ENCODE measurements around the gene MATK. TPM values are rescaled to one million over a fixed set of nuclear protein-coding genes. Genes with fewer than 3 reads are reported as not detected.

MATK gene
- total RNA-seq, 1 experiment from 2014 or later = 28.3 TPM

DNA sequence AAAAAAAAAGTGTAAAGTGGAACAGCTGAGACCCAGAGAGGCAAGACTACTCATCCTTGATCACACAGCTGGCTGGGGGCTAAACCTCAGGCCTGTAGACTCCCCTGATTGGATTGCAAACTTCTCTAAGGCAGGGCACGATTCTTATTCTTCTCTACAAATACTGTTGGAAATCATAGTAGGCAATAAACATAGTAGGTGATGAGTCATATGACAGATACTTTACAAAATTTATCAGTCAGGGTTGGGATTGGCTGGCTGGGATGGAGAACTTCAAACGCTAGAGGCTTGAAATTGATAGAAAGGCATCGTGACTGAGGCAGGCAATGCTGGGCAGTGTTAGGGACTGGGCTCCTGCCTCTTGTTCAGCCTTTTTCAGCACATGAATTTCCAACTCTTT lies 5.9 kb upstream of the MATK start:
- CTCF ChIA-PET = interaction anchor here (1.9 kb wide), 1 partner anchor 9 kb away, joined by 6 read pairs; no protein-coding TSS in a partner anchor
- ATAC-seq = no peak
- H3K27me3 Mint-ChIP-seq (ENCODE audit: low read depth) = peaks cover 14% of the 10 kb centered on the region

DNA sequence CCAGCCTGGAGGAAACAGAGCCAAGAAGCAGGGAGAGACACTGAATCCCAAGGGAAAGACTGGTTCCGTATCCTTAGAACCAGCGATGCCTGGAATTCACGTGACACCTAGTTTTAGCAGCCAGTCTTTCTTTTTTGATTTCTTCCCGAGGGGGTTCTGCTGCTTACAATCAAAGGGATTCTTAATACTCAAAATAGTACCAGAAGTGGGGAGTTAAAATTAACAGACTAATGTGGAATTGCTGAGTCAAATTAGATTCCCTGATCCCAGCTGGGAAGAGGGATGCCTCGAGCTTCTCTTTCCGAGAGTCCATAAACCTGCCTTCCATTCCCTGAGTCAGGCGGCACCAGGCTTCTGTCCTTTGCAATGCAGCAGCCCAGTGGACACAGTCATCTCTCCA lies 4.8 kb upstream of the MATK start:
- POLR2A ChIA-PET = no interaction called here
- H3K4me3 Mint-ChIP-seq = no peak overlapping the region
- no peak for DNase-seq (ENCODE audit: low spot score)
- H3K4me1 Mint-ChIP-seq = no peaks in the 10 kb centered on the region
- peaks cover 20% of the 10 kb centered on the region for H3K27me3 Mint-ChIP-seq (ENCODE audit: low read depth)
- CTCF ChIA-PET = no interaction called here
- H3K9me3 Mint-ChIP-seq = peaks cover 3% of the 10 kb centered on the region; the same call in 1 of the 2 replicates
- H3K27ac Mint-ChIP-seq = no peak overlapping the region
- TF ChIP-seq ZNF219 (CRISPR knock-in tag; IDR thresholded peaks at IDR 0.05; ENCODE audit: borderline replicate concordance) = no peak
- TF ChIP-seq, protein P1, sequence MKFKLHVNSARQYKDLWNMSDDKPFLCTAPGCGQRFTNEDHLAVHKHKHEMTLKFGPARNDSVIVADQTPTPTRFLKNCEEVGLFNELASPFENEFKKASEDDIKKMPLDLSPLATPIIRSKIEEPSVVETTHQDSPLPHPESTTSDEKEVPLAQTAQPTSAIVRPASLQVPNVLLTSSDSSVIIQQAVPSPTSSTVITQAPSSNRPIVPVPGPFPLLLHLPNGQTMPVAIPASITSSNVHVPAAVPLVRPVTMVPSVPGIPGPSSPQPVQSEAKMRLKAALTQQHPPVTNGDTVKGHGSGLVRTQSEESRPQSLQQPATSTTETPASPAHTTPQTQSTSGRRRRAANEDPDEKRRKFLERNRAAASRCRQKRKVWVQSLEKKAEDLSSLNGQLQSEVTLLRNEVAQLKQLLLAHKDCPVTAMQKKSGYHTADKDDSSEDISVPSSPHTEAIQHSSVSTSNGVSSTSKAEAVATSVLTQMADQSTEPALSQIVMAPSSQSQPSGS (CRISPR knock-in tag; IDR thresholded peaks at IDR 0.05; ENCODE audit: borderline replicate concordance, low read depth) = no peak
- no peak for TF ChIP-seq TEAD4 (CRISPR knock-in tag; IDR thresholded peaks at IDR 0.05)
- no peak for TF ChIP-seq JAZF1 (CRISPR knock-in tag; IDR thresholded peaks at IDR 0.05)
- TF ChIP-seq FOXK1 (CRISPR knock-in tag; IDR thresholded peaks at IDR 0.05) = no peak
- TF ChIP-seq, protein P2, sequence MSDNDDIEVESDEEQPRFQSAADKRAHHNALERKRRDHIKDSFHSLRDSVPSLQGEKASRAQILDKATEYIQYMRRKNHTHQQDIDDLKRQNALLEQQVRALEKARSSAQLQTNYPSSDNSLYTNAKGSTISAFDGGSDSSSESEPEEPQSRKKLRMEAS (CRISPR knock-in tag; IDR thresholded peaks at IDR 0.05) = no peak
- no peak for TF ChIP-seq ZNF317 (CRISPR knock-in tag; IDR thresholded peaks at IDR 0.05; ENCODE audit: borderline replicate concordance, low read depth)
- ATAC-seq = no peak
- no peaks in the 10 kb centered on the region for H3K36me3 Mint-ChIP-seq

More for the DNA sequence above, 5.9 kb upstream of the MATK start:
- H3K4me1 Mint-ChIP-seq = no peaks in the 10 kb centered on the region
- no peak overlapping the region for H3K4me3 Mint-ChIP-seq
- H3K9me3 Mint-ChIP-seq = peaks cover 10% of the 10 kb centered on the region
- H3K36me3 Mint-ChIP-seq = peaks cover 4% of the 10 kb centered on the region
- POLR2A ChIA-PET = no interaction called here
- H3K27ac Mint-ChIP-seq = no peak overlapping the region
- no peak for DNase-seq (ENCODE audit: low spot score)
- TF ChIP-seq FOXK1 (CRISPR knock-in tag; IDR thresholded peaks at IDR 0.05) (no peak), ZNF232 (CRISPR knock-in tag; IDR thresholded peaks at IDR 0.05) (no peak), ZNF138 (CRISPR knock-in tag; conservative IDR thresholded peaks at IDR 0.05) (no peak), NFATC4 (CRISPR knock-in tag; IDR thresholded peaks at IDR 0.05) (no peak), TCF7 (CRISPR knock-in tag; IDR thresholded peaks at IDR 0.05; ENCODE audit: low read depth) (no peak), GABPB1 (CRISPR knock-in tag; IDR thresholded peaks at IDR 0.05) (no peak), ZNF263 (CRISPR knock-in tag; IDR thresholded peaks at IDR 0.05; ENCODE audit: low read depth) (no peak), EMX1 (CRISPR knock-in tag; IDR thresholded peaks at IDR 0.05) (no peak), JAZF1 (CRISPR knock-in tag; IDR thresholded peaks at IDR 0.05) (no peak), GRHL2 (CRISPR knock-in tag; IDR thresholded peaks at IDR 0.05; ENCODE audit: insufficient replicate concordance, severe bottlenecking) (no peak), ZNF396 (CRISPR knock-in tag; IDR thresholded peaks at IDR 0.05; ENCODE audit: borderline replicate concordance) (no peak), SOX15 (CRISPR knock-in tag; IDR thresholded peaks at IDR 0.05) (no peak), ZNF219 (CRISPR knock-in tag; IDR thresholded peaks at IDR 0.05; ENCODE audit: borderline replicate concordance) (no peak)
- TF ChIP-seq, protein P3, sequence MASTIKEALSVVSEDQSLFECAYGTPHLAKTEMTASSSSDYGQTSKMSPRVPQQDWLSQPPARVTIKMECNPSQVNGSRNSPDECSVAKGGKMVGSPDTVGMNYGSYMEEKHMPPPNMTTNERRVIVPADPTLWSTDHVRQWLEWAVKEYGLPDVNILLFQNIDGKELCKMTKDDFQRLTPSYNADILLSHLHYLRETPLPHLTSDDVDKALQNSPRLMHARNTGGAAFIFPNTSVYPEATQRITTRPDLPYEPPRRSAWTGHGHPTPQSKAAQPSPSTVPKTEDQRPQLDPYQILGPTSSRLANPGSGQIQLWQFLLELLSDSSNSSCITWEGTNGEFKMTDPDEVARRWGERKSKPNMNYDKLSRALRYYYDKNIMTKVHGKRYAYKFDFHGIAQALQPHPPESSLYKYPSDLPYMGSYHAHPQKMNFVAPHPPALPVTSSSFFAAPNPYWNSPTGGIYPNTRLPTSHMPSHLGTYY (CRISPR knock-in tag; IDR thresholded peaks at IDR 0.05) = no peak
- TF ChIP-seq, protein P4, sequence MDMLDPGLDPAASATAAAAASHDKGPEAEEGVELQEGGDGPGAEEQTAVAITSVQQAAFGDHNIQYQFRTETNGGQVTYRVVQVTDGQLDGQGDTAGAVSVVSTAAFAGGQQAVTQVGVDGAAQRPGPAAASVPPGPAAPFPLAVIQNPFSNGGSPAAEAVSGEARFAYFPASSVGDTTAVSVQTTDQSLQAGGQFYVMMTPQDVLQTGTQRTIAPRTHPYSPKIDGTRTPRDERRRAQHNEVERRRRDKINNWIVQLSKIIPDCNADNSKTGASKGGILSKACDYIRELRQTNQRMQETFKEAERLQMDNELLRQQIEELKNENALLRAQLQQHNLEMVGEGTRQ (CRISPR knock-in tag; IDR thresholded peaks at IDR 0.05) = no peak
- TF ChIP-seq, protein P5, sequence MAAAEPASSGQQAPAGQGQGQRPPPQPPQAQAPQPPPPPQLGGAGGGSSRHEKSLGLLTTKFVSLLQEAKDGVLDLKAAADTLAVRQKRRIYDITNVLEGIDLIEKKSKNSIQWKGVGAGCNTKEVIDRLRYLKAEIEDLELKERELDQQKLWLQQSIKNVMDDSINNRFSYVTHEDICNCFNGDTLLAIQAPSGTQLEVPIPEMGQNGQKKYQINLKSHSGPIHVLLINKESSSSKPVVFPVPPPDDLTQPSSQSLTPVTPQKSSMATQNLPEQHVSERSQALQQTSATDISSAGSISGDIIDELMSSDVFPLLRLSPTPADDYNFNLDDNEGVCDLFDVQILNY (CRISPR knock-in tag; IDR thresholded peaks at IDR 0.05) = no peak
- TF ChIP-seq, protein P6, sequence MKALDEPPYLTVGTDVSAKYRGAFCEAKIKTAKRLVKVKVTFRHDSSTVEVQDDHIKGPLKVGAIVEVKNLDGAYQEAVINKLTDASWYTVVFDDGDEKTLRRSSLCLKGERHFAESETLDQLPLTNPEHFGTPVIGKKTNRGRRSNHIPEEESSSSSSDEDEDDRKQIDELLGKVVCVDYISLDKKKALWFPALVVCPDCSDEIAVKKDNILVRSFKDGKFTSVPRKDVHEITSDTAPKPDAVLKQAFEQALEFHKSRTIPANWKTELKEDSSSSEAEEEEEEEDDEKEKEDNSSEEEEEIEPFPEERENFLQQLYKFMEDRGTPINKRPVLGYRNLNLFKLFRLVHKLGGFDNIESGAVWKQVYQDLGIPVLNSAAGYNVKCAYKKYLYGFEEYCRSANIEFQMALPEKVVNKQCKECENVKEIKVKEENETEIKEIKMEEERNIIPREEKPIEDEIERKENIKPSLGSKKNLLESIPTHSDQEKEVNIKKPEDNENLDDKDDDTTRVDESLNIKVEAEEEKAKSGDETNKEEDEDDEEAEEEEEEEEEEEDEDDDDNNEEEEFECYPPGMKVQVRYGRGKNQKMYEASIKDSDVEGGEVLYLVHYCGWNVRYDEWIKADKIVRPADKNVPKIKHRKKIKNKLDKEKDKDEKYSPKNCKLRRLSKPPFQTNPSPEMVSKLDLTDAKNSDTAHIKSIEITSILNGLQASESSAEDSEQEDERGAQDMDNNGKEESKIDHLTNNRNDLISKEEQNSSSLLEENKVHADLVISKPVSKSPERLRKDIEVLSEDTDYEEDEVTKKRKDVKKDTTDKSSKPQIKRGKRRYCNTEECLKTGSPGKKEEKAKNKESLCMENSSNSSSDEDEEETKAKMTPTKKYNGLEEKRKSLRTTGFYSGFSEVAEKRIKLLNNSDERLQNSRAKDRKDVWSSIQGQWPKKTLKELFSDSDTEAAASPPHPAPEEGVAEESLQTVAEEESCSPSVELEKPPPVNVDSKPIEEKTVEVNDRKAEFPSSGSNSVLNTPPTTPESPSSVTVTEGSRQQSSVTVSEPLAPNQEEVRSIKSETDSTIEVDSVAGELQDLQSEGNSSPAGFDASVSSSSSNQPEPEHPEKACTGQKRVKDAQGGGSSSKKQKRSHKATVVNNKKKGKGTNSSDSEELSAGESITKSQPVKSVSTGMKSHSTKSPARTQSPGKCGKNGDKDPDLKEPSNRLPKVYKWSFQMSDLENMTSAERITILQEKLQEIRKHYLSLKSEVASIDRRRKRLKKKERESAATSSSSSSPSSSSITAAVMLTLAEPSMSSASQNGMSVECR (CRISPR knock-in tag; IDR thresholded peaks at IDR 0.05; ENCODE audit: borderline replicate concordance) = no peak
